HEK293 (cell line): ENCODE measurements around the gene DYNLT4.

Experiments
- CTCF ChIA-PET: fragments of 350-600 bp; formaldehyde crosslinking; extraction: SDS; loops from one replicate; lab custom pipeline; 2021; ENCODE audit warnings: antibody characterized with exemption; lab: Yijun Ruan, JAX
- POLR2A ChIA-PET: fragments of 300-600 bp; formaldehyde crosslinking; extraction: SDS; loops from one replicate; lab custom pipeline; 2020; ENCODE audit warnings: antibody characterized with exemption, inconsistent platforms; lab: Yijun Ruan, JAX
- H3K27ac ChIP-seq: fragments of 200-500 bp; sonication (Bioruptor generic); 2 replicates; pipeline ENCODE4 v1.5.1; 2014; ENCODE audit warnings: low read depth, low read length, control low read depth, inconsistent platforms; ENCODE audit errors: extremely low read depth
- H3K36me3 ChIP-seq, 2 experiments: fragments of 200-500 bp in 1 of 2; sonication (Bioruptor generic) in 1 of 2; 1 replicate in 1 of 2; 2 replicates in 1 of 2; pipeline ENCODE4 v1.5.1; 2014 to 2017; ENCODE audit warnings: inconsistent platforms in 2 of 2, low read length in 2 of 2; ENCODE audit not compliant: control insufficient read depth in 2 of 2, insufficient read depth in 1 of 2
- H3K4me1 ChIP-seq: fragments of 200-500 bp; sonication (Bioruptor generic); 2 replicates; pipeline ENCODE4 v1.5.1; 2014; ENCODE audit warnings: mild to moderate bottlenecking, low read length, inconsistent platforms; ENCODE audit not compliant: control insufficient read depth, insufficient read depth
- H3K4me3 ChIP-seq: 2 replicates; pipeline ENCODE4 v1.5.1; 2011; ENCODE audit warnings: low read depth, mild to moderate bottlenecking, control low read depth, low read length, moderate library complexity
- H3K9me3 ChIP-seq: fragments of 200-500 bp; sonication (Bioruptor generic); 2 replicates; pipeline ENCODE4 v1.5.1; 2014; ENCODE audit warnings: low read depth, low read length, inconsistent platforms; ENCODE audit not compliant: control insufficient read depth, insufficient read depth
- FEZF1 ChIP-seq: fragments of 450-650 bp; formaldehyde crosslinking; IDR thresholded peaks from 2 replicates; pipeline ENCODE4 v1.5.1; 2016; ENCODE audit warnings: missing biosample characterization, missing genetic modification characterization
- HOXC10 ChIP-seq: sonication (generic); formaldehyde crosslinking; IDR thresholded peaks from 2 replicates; pipeline ENCODE4 v1.8.1; 2023; ENCODE audit warnings: mild to moderate bottlenecking, missing genetic modification reagents
- IKZF3 ChIP-seq: fragments of 450-650 bp; IDR thresholded peaks from 2 replicates; pipeline ENCODE4 v1.5.0; 2018; ENCODE audit warnings: missing biosample characterization, mild to moderate bottlenecking, missing genetic modification characterization, moderate library complexity
- KLF8 ChIP-seq: fragments of 450-650 bp; formaldehyde crosslinking; IDR thresholded peaks from 2 replicates; pipeline ENCODE4 v1.5.1; 2016; ENCODE audit warnings: missing biosample characterization, missing genetic modification characterization
- MYNN ChIP-seq: fragments of 450-650 bp; formaldehyde crosslinking; IDR thresholded peaks from 2 replicates; pipeline ENCODE4 v1.5.1; 2016; ENCODE audit warnings: missing biosample characterization, missing genetic modification characterization, borderline replicate concordance
- REPIN1 ChIP-seq: fragments of 450-650 bp; formaldehyde crosslinking; IDR thresholded peaks from 2 replicates; pipeline ENCODE4 v1.5.1; 2017; ENCODE audit warnings: missing biosample characterization, missing genetic modification characterization, low read depth
- SCRT2 ChIP-seq: fragments of 450-650 bp; formaldehyde crosslinking; IDR thresholded peaks from 2 replicates; pipeline ENCODE4 v1.5.1; 2016; ENCODE audit warnings: missing biosample characterization, missing genetic modification characterization
- SP2 ChIP-seq: fragments of 450-650 bp; formaldehyde crosslinking; IDR thresholded peaks from 2 replicates; pipeline ENCODE4 v1.5.1; 2016; ENCODE audit warnings: missing biosample characterization, missing genetic modification characterization
- ZFHX2 ChIP-seq: fragments of 450-650 bp; formaldehyde crosslinking; conservative IDR thresholded peaks from 2 replicates; pipeline ENCODE4 v1.5.1; 2016; ENCODE audit warnings: missing biosample characterization, missing genetic modification characterization
- ZNF121 ChIP-seq: fragments of 450-650 bp; formaldehyde crosslinking; IDR thresholded peaks from 2 replicates; pipeline ENCODE4 v1.5.1; 2016; ENCODE audit warnings: missing biosample characterization, missing genetic modification characterization
- ZNF146 ChIP-seq: fragments of 450-650 bp; formaldehyde crosslinking; IDR thresholded peaks from 2 replicates; pipeline ENCODE4 v1.5.1; 2016; ENCODE audit warnings: missing biosample characterization, missing genetic modification characterization
- ZNF155 ChIP-seq: fragments of 450-650 bp; formaldehyde crosslinking; IDR thresholded peaks from 2 replicates; pipeline ENCODE4 v1.5.1; 2016; ENCODE audit warnings: missing biosample characterization, missing genetic modification characterization
- ZNF16 ChIP-seq: fragments of 450-650 bp; formaldehyde crosslinking; IDR thresholded peaks from 2 replicates; pipeline ENCODE4 v1.5.1; 2016; ENCODE audit warnings: low read depth, missing biosample characterization, missing genetic modification characterization
- ZNF18 ChIP-seq: fragments of 450-650 bp; formaldehyde crosslinking; IDR thresholded peaks from 2 replicates; pipeline ENCODE4 v1.5.1; 2016; ENCODE audit warnings: missing biosample characterization, missing genetic modification characterization
- ZNF2 ChIP-seq: fragments of 450-650 bp; formaldehyde crosslinking; IDR thresholded peaks from 2 replicates; pipeline ENCODE4 v1.5.1; 2016; ENCODE audit warnings: missing biosample characterization, missing genetic modification characterization
- ZNF221 ChIP-seq: fragments of 450-650 bp; formaldehyde crosslinking; IDR thresholded peaks from 2 replicates; pipeline ENCODE4 v1.5.1; 2017; ENCODE audit warnings: missing biosample characterization, missing genetic modification characterization, borderline replicate concordance
- ZNF324 ChIP-seq: fragments of 450-650 bp; formaldehyde crosslinking; IDR thresholded peaks from 2 replicates; pipeline ENCODE4 v1.5.1; 2016; ENCODE audit warnings: missing biosample characterization, missing genetic modification characterization
- ZNF391 ChIP-seq: fragments of 450-650 bp; formaldehyde crosslinking; IDR thresholded peaks from 2 replicates; pipeline ENCODE4 v1.5.1; 2016; ENCODE audit warnings: low read depth, missing biosample characterization, missing genetic modification characterization, borderline replicate concordance
- ZNF404 ChIP-seq: fragments of 450-650 bp; formaldehyde crosslinking; IDR thresholded peaks from 2 replicates; pipeline ENCODE4 v1.5.1; 2017; ENCODE audit warnings: missing biosample characterization, missing genetic modification characterization
- ZNF426 ChIP-seq: fragments of 450-650 bp; formaldehyde crosslinking; IDR thresholded peaks from 2 replicates; pipeline ENCODE4 v1.5.1; 2017; ENCODE audit warnings: missing biosample characterization, missing genetic modification characterization, mild to moderate bottlenecking, inconsistent platforms, moderate library complexity
- ZNF433 ChIP-seq: fragments of 450-650 bp; formaldehyde crosslinking; IDR thresholded peaks from 2 replicates; pipeline ENCODE4 v1.5.1; 2016; ENCODE audit warnings: missing biosample characterization, missing genetic modification characterization, low read depth
- ZNF571 ChIP-seq: fragments of 450-650 bp; formaldehyde crosslinking; IDR thresholded peaks from 2 replicates; pipeline ENCODE4 v1.5.0; 2017; ENCODE audit warnings: missing biosample characterization, missing genetic modification characterization
- ZNF580 ChIP-seq: fragments of 450-650 bp; formaldehyde crosslinking; IDR thresholded peaks from 2 replicates; pipeline ENCODE4 v1.5.1; 2016; ENCODE audit warnings: missing biosample characterization, missing genetic modification characterization
- ZNF621 ChIP-seq: fragments of 450-650 bp; formaldehyde crosslinking; IDR thresholded peaks from 2 replicates; pipeline ENCODE4 v1.5.1; 2017; ENCODE audit warnings: missing biosample characterization, missing genetic modification characterization
- ZNF677 ChIP-seq: fragments of 450-650 bp; IDR thresholded peaks from 2 replicates; pipeline ENCODE4 v1.5.0; 2018; ENCODE audit warnings: missing biosample characterization, mild to moderate bottlenecking, missing genetic modification characterization, moderate library complexity
- ZNF747 ChIP-seq: fragments of 450-650 bp; formaldehyde crosslinking; IDR thresholded peaks from 2 replicates; pipeline ENCODE4 v1.5.1; 2016; ENCODE audit warnings: missing biosample characterization, missing genetic modification characterization
- ZNF768 ChIP-seq: fragments of 450-650 bp; formaldehyde crosslinking; IDR thresholded peaks from 2 replicates; pipeline ENCODE4 v1.5.1; 2018; ENCODE audit warnings: missing biosample characterization, mild to moderate bottlenecking, missing genetic modification characterization
- ZSCAN23 ChIP-seq: fragments of 450-650 bp; formaldehyde crosslinking; IDR thresholded peaks from 2 replicates; pipeline ENCODE4 v1.5.1; 2016; ENCODE audit warnings: missing biosample characterization, missing genetic modification characterization
- TF ChIP-seq, protein P1 (sequence below): fragments of 450-650 bp; formaldehyde crosslinking; IDR thresholded peaks from 2 replicates; pipeline ENCODE4 v1.5.1; 2016; ENCODE audit warnings: missing biosample characterization, missing genetic modification characterization

DYNLT4 gene

DNA sequence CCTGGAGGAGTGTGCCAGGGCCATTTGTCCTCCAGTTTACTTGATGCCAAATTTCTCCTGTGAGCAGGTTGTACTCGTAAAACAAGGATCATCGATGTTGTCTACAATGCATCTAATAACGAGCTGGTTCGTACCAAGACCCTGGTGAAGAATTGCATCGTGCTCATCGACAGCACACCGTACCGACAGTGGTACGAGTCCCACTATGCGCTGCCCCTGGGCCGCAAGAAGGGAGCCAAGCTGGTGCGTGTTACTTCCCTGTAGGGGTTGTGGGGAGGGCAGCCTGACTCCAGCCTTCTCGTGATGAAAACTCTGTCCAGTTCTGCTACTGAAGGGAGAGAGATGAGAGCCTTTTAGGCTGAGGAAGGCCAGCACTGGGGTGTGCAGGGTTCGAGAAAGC lies 29.6 kb downstream of the DYNLT4 start:
- Histone ChIP-seq H3K36me3 (peaks cover 36 to 66% of the 10 kb centered on the region in 2 experiments; a peak in 2 of 3 replicates), H3K4me1 (no peaks in the 10 kb centered on the region), H3K9me3 (no peaks in the 10 kb centered on the region), H3K27ac (peak overlapping the region; percentile 99; the same call in 1 of the 2 replicates), H3K4me3 (no peak overlapping the region; the same call in 1 of the 2 replicates)
- ChIA-PET CTCF (interaction anchor here (1.0 to 1.3 kb wide), 2 partner anchors 9 to 46 kb away, joined by 5 to 6 read pairs; partner anchors contain the start of gene RNU5D-1), POLR2A (interaction anchor here (0.6 to 1.0 kb wide), 6 partner anchors 15 to 234 kb away, joined by 3 to 5 read pairs (median 3); partner anchors contain the start of gene UROD)
- TF ChIP-seq SCRT2 (tag by site-specific recombination) (no peak), FEZF1 (tag by site-specific recombination) (no peak), ZNF155 (tag by site-specific recombination) (no peak), ZNF677 (tag by site-specific recombination) (no peak)

DNA sequence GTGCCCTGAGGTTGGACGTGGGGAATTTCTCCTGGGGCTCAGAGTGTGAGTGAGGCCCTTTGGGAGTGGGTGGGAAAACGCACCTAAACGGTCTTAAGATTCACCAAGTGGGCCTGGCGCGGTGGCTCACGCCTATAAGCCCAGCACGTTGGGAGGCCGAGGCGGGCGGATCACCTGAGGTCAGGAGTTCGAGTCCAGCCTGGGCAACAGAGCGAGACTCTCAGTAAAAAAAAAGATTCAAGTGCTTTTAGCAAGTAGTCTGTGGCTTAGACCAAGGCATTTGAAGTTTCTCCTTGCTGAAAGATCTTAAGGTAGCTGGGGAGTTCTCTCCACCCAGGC lies 30.5 kb downstream of the DYNLT4 start:
- Histone ChIP-seq H3K4me1 (no peaks in the 10 kb centered on the region), H3K36me3 (peaks cover 36 to 61% of the 10 kb centered on the region in 2 experiments; a peak in 2 of 3 replicates), H3K27ac (peak overlapping the region; percentile 99), H3K4me3 (peak overlapping the region; percentile 63), H3K9me3 (no peaks in the 10 kb centered on the region)
- no peak for TF ChIP-seq ZNF16
- no peak for TF ChIP-seq ZSCAN23 (tag by site-specific recombination)
- peak; percentile 84 for TF ChIP-seq ZNF121 (tag by site-specific recombination)
- TF ChIP-seq ZNF433 (tag by site-specific recombination), result no peak
- TF ChIP-seq ZNF2 (tag by site-specific recombination), result 0 out of 2 replicates have a peak, but pooled peaks have one; percentile 4
- no peak for TF ChIP-seq ZNF621 (tag by site-specific recombination)
- TF ChIP-seq ZNF580 (tag by site-specific recombination), result no peak
- TF ChIP-seq ZNF146 (tag by site-specific recombination), result no peak
- no peak for TF ChIP-seq SP2 (tag by site-specific recombination)
- TF ChIP-seq IKZF3, result no peak
- no peak for TF ChIP-seq ZNF324 (tag by site-specific recombination)
- TF ChIP-seq HOXC10 (CRISPR knock-in tag), result no peak
- TF ChIP-seq ZFHX2, result peak; percentile 37; the same call in 1 of the 2 replicates
- no peak for TF ChIP-seq ZNF768 (tag by site-specific recombination)
- CTCF ChIA-PET, result interaction anchor here (0.6 to 2.2 kb wide), 3 partner anchors 9 to 46 kb away, joined by 3 to 11 read pairs (median 6); partner anchors contain the start of genes BEST4 and RNU5D-1
- POLR2A ChIA-PET, result interaction anchor here (1.0 to 3.1 kb wide), 13 partner anchors 8 to 527 kb away, joined by 5 to 41 read pairs (median 17); partner anchors contain the start of genes ARMH1, BEST4, BTBD19 and HECTD3

- Histone ChIP-seq H3K4me3 (peak overlapping the region; percentile 63), H3K27ac (peak overlapping the region; percentile 99), H3K4me1 (no peaks in the 10 kb centered on the region), H3K36me3 (peaks cover 33 to 55% of the 10 kb centered on the region in 2 experiments; a peak in 2 of 3 replicates), H3K9me3 (no peaks in the 10 kb centered on the region)
- ChIA-PET POLR2A (interaction anchor here (0.5 to 3.1 kb wide), 35 partner anchors 9 to 746 kb away, joined by 3 to 41 read pairs (median 6); partner anchors contain the start of genes ARMH1, BEST4, BTBD19 and DYNLT4), CTCF (interaction anchor here (0.6 to 2.2 kb wide), 3 partner anchors 11 to 296 kb away, joined by 3 to 11 read pairs (median 6); partner anchors contain the start of genes BEST4 and RNU5D-1)
- TF ChIP-seq ZNF426 (no peak), ZNF18 (tag by site-specific recombination) (no peak), ZNF571 (tag by site-specific recombination) (no peak), KLF8 (tag by site-specific recombination) (no peak), MYNN (tag by site-specific recombination) (no peak), REPIN1 (tag by site-specific recombination) (no peak), ZNF391 (no peak), ZNF747 (no peak), ZNF404 (tag by site-specific recombination) (no peak), ZNF221 (no peak)
- TF ChIP-seq, protein P1, sequence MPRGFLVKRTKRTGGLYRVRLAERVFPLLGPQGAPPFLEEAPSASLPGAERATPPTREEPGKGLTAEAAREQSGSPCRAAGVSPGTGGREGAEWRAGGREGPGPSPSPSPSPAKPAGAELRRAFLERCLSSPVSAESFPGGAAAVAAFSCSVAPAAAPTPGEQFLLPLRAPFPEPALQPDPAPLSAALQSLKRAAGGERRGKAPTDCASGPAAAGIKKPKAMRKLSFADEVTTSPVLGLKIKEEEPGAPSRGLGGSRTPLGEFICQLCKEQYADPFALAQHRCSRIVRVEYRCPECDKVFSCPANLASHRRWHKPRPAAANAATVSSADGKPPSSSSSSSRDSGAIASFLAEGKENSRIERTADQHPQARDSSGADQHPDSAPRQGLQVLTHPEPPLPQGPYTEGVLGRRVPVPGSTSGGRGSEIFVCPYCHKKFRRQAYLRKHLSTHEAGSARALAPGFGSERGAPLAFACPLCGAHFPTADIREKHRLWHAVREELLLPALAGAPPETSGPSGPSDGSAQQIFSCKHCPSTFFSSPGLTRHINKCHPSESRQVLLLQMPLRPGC (tag by site-specific recombination), result no peak
Observed at GRCh38 chr1:44775930-44776729, 31.0 kb downstream of the DYNLT4 start.
